ENCODE measurements around the gene TTLL5.
A peak's percentile ranks its signal among the peaks of the same experiment; 100 is the strongest.

Gene TTLL5

DNA sequence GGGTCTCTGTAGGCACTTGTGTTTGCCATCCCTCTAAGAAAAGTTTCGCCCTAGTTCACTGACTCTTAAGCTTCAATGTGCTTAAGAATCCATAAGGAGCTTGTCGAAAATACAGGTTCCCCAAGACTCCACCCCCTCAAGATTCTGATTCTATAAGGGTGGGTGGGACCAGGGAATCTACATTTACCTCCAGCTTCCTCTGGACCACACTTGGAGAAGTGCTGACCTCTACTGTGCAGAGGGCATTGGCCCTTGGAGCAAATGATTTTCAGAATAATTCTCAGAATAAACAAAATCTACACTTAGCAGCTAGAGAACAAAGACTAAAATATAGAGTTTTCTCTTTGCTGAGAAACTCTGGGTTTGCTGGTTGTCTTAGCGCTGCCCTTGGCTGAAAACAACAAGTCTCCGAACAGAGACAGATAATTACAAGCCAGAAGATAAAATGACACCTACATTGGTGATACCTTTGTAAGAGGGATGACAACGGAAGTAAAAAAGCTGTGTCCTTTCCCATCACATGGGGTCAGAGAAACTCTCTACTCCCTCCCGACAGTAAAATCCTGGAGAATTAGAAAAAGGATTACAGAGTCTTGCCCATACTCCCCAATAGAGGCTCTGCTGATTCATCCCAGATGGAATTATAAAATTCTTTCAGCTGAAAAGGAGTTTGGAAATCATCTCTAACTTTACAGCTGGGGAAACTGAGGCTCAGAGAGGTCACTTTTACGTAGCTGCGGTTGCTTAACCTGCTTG lies 316.0 kb downstream of the TTLL5 start:
- no peak for DNase-seq

DNA sequence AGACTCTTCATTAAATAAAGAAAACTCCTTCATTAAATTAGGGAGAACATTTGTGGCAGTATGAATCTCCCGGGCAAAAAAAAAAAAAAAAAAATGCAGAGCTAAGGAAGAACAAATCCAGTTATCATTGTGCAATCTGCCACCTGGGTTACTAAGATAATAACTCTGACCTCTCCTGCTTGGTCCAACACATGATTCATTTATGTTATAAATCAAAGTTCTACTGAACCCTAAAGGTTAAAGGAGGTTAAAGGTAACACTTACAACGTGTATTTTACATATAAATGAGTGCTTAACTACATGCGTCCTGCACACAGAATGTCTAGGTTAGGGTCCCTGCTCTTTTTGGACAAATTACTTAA lies 316.5 kb downstream of the TTLL5 start:
- DNase-seq = no peak

DNA sequence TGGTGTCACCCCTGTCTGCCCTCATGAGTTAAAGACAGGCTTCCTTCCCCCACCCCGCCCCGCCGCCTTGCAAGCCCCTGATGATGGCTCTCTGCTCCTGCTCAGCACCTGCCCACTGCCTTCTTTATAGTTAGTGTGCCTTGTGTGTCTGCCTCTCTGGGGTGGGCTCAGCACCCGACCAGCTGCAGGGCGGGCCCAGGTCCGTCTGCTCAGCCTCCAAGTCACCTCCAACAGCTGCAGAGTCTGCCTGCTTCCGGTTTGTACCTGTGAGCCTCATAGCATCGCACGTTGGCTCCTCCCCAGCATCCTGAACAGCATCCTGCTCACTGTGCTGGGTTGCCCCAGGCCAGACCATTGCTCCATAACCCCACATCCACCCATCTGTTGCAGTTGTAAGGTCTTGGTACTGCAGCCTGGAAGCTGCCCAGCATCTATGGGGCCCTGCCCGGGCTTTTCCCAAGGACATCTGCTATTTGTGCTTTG lies 317.2 kb downstream of the TTLL5 start:
- DNase-seq = peak; percentile 19

DNA sequence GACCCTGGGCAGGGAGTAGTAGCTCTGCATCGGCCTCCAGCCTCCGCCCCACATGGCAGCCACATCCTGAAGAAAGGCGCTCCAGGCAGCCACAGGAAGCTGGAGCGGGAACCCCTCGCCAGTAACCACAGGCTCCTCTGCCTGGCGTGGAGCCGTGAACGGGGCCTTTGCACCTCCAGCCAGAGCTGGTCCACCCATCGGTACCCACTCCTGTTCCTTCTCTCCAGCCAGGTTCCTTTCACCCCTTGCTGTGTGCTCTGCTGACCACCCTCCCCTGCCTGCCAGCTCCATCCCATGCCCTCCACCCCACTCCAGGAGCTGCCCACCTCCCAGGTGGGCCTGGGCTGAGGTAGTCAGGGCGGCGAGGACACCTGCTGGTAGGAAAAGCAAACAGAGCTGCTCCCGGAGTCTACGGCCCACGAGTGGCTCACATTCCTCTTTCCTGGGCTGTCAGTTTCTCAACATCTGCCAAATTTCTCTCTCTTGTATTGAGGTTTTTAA lies 318.1 kb downstream of the TTLL5 start:
- peak; percentile 29 for DNase-seq

DNA sequence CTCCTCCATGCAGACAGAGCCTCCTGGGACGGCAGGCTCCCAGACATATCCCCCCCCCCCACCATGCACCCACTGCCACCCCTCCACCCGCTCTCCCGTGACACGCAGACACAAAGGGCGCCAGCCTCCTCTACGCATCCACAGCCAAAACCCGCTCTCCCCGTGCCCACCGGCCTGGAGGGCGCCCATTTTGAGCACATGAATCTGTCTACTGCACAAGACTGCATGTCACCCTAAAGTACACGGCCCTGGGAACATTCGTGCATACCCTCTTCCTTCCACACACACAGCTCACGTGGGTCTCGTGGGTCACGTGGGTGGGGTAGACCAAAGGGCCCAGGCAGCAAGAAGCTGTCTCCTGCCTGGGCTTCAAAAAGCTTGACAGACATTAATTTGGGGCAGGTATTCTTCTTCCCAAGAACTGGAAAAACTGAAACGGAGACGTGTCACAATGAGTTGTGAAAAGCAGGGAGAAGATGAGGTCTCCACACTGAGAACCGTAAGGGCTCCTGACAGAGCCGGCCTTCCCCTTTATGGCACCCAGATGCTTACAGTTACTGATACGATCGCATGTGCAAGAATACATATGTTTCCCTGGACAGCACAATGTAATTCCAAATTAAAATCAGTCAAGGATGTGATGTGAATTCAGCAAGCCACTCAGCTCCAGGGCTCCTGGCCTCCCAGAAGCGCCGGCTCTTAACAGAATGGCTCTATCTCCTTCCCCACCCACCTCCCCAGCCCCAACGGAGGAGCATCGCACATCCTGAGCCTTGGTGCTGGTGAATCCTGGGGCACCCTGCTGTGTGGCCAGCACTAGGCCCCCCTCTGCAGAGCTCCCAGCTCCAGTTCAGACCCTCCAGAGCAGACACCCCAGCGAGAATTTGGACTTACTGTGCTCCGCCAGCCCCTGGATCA lies 318.9 kb downstream of the TTLL5 start:
- no peak for DNase-seq

DNA sequence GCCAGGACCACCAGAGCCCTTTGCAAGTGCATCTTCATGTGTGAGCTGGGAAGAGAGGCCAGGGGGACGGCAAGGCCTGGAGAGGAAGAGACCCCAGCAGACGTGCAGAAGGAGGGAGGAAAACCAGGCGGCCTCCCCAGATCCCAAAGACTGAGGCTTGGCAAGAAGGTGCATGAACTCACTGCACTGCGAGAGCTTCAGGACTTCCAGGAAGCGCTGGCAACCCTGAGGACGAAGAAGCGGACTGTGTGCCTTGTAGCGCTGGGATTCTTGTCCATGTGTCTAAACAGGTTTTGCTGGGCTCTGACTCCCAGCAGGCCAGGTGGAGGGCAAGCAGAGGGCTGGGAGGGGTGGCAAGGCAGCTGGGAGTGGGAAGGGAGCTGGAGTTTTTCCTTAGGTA lies 319.8 kb downstream of the TTLL5 start:
- DNase-seq = peak; percentile 64

DNA sequence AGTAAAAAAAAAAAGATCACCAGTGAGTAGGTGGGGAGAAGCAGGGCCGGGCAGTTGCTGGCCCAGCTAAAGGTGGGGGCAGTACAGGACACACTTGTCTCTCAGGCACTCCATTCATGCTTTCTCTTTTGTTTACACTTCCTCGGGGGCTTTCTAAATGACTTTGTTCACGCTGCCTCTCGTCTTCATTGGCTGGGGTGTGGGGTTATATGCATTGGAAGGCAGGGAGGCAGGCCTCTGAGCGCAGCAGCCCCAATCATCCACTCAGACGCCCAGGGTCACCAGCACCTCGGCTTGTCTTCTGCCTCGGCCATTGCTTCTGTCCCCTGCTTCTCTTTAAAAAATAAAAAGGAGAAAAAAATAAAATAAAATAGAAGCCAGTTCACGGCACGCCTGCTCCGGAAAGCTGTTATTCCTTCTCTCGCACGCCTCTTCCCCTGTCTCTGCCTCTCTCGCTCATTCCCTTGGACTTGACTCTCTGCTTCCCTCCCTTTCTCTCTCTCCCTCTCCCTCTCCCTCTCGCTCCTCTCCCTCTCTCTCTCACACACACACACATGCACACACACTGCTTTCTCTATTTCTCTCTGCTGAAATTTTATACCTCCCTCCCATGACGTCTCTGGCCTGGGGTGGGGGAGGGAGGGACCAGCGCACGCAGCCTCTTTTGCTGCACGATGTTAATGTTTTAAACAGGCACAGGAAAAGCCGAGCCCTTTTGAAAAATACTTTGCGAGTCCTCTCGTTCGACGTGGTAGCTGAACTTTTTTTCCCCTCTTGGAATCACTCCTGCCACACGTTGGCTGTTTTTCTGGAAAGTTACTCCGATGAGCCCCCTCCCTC lies 320.6 kb downstream of the TTLL5 start, which contains the start of gene TGFB3:
TSS of gene TGFB3 (minus strand) at position 570 of the 840 bp plus-strand sequence. CDS start 1,102 bp downstream, outside the sequence.
- peak; percentile 89 for DNase-seq

DNA sequence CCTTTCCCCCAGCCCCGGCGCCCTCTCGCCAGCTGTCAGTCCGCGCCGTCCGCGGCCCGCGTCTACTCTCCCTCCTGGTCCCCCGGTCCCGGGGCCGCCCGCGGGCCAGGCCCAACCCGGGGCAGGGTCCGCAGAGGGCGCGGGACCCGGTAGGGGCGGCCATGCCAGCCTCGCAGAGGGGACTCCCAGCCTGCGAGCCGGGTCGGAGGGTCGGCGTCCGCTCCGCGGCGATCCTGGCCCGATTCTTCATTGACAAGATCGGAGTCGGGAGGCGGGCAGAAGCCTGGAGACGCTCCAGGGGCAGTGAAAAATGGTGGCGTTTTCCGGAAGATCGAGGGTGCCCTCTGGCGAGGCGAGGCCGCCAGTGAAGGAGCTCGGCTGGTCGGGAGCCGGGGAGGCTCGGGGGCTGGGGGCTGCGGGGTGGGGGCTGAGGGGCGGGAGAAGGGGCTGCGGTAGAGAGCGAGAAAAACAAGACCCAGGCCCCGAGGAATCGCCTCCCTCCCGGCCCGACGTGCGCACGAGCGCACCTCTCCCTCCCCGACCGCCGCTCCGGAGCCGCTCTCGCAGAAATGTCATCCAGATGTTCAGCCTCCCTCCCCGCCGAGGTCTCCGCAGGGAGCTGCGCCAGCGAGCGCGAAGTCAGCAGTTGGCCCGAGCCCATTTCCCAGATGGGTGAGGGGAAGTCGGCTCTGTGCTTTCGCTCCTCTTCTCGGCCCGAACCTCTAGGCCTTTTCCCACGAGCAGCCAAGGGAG lies 321.4 kb downstream of the TTLL5 start:
- DNase-seq = peak; percentile 83

DNA sequence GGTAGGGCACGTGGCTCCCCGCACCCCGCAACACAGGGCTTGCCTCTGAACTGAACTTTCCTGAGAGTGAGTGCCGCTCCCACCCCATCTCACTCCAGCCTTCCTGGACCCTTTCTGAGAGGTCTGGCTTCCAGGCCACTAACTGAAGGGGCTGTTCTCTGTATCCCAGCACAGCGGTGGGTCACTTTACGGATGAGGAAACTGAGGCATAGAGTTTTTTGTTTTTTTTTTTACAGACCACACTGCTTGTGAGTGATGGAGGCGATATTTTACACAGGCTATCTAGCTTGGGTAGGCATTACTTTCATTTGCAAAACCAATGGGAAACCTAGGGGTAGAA lies 321.9 kb downstream of the TTLL5 start:
- DNase-seq = no peak

DNA sequence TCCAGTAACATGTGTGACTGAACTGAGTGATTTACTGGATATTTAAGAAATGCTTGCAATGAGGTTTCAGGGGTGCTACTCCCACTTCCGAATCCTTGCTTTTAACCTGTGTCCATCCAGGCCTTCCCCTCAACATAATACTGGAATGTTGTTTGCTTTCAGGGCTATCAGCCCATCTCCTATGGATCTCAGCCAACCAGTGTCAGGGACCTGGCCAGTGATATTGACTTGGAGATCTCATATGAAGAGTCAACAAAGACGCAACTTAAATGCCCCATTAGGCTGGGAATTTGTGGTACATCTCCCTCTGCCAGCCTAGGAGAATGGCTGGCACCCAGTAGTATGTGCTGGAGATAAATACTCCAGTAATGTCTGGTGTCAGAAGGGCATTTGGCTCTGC lies 323.6 kb downstream of the TTLL5 start:
- DNase-seq = peak; percentile 6

DNA sequence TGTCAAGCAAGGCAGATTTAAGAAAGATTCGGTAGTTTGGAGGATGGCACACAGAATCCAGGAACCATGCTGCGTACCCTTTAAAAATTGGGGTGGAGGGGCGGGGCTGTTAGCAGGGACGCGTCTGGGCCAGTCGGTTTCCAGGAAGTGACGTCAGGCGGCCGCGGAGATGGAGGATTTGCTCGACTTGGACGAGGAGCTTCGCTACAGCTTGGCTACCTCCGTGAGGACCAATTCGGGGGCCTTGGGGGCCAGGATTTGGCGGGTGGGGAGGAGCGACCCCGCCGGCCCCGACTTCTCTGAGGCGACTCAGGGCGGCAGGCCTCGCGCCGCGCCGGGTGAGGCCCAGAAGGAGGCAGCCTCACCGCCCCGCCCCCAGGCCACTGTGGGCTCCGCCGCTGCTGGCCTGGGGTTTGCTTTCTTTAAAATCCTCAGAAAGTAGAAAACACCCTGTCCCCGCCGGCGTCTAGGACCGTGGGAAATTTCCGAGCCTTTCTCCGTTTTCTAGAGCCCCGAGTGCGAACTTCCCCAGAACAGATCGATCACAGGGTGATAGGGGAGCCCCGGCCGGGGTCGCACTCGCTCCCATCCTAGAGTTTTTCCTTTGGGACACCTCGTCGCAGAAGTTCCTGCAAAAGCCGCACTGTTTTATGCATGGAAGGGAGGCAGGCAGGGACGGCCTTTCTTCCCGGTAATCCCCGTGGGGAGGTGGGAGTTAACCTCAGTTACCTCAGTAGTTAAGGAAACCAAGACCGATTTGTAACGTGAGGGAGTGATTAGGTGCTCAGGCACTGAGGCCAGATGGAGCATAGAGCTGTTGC lies 324.8 kb downstream of the TTLL5 start, which contains the start of gene IFT43:
TSS of gene IFT43 (plus strand) at position 146 of the 821 bp plus-strand sequence. CDS start at position 170, 24 bp downstream.
- DNase-seq = peak; percentile 70

DNA sequence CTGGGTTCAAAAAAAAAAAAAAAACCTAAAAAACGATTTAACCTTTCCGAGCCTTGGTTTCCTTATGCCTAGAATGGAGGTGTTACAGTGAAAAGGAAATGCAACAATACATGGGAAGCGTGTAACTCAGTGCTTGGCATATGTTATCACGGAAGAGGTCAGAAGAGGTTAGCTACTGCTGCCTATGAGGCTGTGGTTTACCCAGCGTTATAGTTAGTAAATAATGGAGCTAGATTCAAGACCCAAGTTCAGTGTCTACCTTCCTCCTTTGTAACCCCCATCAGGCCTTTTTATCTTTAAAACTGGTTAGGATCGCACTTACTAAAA lies 325.4 kb downstream of the TTLL5 start:
- DNase-seq = no peak

DNA sequence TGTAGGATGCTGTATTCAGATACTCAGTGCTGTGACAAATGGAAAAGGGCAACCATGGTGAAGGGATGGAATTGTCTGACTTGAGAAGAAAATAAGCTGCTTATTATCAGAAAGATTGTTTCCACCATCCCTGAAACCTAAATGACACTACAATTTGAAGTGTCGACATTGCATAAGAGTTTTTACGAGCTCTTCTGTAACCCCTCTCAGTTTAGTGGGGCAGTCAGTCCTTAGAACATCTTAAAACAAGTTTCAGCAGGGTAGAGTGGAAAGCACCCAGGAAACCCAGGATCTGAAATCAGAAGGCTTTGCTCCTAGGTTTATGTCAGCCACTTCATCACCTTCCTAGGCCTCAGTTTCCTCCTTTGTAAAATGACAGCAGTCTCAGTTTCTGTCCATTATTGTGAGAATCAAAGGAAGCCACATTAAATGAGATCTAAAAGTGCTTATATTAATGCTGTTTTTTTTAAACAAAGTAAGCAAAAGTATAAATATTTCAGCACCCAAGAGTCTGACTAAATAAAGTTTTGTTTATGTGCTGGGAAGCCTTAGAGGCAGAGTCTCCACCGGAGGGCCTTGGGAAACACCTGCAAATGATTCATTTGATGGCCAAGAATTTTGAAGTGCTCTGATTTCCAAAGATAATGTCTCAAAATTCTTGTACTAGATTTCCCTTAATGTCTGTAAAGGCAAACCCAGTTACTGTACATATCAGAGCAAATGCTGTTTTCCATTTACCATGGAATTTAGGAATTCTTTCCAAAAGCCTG lies 326.3 kb downstream of the TTLL5 start:
- DNase-seq = no peak

DNA sequence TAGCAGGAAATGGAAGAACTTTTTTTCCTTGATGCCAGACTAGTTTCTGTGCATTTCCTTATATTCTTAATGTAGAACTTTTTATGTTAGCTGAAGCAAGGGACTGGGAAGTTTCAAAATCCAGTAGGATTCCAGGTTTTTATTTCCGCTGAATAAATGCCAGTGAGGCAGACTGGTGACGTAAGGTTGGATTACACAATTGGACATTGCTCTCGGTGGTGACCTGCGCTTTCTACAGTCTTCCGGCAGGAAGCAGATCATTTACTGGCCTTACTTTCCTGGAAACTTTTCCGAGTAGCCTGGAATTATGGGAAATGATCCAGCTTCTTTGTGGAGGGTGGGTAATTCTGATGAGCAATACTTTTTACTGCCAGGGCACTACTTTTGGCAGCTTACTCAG lies 328.1 kb downstream of the TTLL5 start:
- DNase-seq = no peak

DNA sequence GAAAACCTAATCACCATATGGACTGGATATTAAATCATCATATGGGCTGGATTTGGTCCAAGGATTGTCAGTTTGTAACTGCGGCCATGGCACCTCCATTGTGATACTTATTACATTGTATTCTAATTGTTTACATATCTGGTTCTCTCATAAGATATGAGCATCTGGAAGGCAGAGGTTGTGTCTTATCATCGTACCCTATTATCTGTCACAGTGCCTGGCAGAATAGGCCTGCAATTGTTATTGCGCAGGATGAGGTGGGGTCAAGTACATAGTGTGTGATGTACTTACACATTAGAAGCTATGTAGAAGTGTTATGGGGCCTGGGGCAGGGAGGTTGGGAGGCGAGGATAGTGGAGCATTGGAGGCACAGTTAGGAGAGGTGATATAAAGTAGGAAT lies 329.3 kb downstream of the TTLL5 start:
- DNase-seq = no peak

DNA sequence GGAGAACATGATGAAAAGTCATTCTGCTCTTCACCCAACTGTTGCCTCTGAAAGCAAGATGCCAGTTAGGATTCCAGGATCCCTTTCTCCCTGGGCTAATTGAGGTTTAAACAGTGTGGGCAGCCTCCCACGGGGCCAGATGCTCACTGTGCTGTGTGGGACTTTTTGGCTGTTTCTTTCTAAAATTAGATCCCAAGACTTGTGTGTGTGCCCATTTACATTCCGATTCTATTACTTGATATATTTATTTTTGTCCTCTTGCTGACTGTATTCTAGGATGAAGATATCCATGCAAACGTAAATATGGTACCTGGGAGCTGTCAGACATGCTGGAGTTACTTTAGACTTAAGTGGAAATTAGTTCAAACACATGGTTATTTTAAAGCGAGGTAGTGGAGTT lies 330.7 kb downstream of the TTLL5 start:
- DNase-seq = no peak

DNA sequence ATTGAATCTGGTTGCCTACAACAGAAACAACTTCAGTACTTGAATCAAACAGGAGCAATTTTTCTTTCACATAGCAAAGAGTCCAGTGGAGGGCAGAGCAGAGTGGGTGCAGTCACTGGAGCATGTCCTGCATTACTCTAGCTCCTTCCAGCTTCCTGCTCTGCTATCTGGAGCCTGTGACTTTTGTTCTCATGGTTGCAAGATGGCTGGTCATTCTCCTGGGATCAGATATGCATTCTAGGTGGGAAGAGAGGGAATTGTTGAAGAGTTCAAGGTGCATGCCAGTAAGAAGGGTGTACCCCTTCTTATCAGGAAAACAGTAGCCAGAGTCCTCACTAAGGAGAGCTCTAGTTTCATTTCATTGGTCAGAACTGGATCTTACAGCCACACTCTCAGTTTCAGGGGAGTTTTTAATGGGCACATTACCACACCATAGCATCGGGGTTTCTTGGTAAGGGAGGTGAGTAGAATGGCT lies 332.6 kb downstream of the TTLL5 start:
- no peak for DNase-seq

DNA sequence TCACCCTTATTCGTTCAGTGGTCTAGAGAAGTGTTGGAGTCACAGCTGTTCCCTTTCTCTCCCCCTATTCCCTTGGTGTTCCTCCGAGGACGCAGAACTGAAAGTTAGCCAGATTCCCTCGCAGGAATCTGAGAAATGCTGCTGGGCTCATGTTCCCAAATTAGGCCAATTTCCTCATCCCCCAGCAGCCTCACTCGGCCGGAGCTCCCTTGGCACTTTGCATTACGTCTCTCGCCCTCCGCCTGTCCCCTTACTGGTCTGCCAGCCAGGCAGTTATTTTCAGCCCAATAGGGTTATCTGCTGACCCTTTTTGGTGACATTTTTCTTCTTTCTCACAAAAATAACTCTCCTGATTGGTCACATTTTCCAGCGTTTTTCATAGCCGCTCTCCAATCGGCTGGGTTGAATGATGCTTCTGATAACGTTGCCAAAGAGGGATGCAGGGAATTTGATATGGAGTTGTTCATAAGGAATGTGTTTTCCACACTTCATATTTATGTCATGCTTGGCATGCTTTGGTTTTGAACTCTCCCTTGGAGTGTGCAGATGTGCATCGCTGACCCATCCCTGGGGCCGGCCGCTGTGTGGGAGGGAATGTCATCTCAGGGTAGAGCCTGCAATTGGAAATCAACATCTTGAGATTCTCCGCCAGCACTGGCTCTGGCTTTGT lies 334.5 kb downstream of the TTLL5 start:
- no peak for DNase-seq

DNA sequence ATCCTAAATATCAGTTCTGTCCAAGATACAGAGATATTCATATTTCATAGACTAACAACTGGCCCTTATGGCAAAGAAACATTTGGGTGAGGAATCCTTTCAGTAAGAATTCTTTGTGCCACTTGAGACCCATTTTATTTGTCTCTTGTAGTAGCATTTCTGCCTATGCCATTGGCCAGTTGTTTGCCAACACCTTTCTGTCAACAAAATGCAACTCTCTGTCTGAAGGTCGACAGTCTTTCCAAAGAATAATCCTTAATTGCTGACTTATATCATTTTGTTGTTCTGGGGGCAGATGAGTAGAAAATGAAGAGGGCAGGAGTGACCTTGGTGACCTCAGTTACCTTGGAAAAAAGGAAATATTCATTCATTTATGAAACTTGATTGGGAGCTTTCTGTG lies 335.4 kb downstream of the TTLL5 start:
- no peak for DNase-seq

All from DMS53 (cell line).